ENCODE measurements around the gene BRINP3. TPM values are rescaled to one million over a fixed set of nuclear protein-coding genes. Genes with fewer than 3 reads are reported as not detected.

BRINP3 gene
- total RNA-seq, 1 experiment from 2014 or later = 0.28 TPM

DNA sequence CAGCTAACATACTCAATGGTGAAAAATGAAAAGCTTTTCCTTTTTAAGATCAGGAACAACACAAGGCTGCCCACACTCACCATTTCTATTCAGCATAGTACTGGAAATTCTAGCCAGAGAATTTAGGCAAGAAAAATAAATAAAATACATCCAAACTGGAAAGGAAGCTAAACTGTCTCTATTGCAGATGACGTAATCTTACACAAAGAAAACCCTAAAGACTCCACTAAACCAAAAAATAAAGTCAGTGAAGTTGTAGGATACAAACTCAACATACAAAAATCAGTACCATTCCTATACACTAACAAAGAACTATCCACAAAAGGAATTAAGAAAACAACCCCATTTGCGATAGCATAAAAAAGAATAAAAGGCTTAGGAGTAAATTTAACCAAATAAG, 181.2 kb downstream of the BRINP3 start (continued):
- no peak for TF ChIP-seq SP1 (CRISPR knock-in tag; conservative IDR thresholded peaks at IDR 0.05)
- TF ChIP-seq, protein P1, sequence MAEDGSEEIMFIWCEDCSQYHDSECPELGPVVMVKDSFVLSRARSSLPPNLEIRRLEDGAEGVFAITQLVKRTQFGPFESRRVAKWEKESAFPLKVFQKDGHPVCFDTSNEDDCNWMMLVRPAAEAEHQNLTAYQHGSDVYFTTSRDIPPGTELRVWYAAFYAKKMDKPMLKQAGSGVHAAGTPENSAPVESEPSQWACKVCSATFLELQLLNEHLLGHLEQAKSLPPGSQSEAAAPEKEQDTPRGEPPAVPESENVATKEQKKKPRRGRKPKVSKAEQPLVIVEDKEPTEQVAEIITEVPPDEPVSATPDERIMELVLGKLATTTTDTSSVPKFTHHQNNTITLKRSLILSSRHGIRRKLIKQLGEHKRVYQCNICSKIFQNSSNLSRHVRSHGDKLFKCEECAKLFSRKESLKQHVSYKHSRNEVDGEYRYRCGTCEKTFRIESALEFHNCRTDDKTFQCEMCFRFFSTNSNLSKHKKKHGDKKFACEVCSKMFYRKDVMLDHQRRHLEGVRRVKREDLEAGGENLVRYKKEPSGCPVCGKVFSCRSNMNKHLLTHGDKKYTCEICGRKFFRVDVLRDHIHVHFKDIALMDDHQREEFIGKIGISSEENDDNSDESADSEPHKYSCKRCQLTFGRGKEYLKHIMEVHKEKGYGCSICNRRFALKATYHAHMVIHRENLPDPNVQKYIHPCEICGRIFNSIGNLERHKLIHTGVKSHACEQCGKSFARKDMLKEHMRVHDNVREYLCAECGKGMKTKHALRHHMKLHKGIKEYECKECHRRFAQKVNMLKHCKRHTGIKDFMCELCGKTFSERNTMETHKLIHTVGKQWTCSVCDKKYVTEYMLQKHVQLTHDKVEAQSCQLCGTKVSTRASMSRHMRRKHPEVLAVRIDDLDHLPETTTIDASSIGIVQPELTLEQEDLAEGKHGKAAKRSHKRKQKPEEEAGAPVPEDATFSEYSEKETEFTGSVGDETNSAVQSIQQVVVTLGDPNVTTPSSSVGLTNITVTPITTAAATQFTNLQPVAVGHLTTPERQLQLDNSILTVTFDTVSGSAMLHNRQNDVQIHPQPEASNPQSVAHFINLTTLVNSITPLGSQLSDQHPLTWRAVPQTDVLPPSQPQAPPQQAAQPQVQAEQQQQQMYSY (CRISPR knock-in tag; IDR thresholded peaks at IDR 0.05) = no peak
- TF ChIP-seq, protein P2, sequence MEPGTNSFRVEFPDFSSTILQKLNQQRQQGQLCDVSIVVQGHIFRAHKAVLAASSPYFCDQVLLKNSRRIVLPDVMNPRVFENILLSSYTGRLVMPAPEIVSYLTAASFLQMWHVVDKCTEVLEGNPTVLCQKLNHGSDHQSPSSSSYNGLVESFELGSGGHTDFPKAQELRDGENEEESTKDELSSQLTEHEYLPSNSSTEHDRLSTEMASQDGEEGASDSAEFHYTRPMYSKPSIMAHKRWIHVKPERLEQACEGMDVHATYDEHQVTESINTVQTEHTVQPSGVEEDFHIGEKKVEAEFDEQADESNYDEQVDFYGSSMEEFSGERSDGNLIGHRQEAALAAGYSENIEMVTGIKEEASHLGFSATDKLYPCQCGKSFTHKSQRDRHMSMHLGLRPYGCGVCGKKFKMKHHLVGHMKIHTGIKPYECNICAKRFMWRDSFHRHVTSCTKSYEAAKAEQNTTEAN (CRISPR knock-in tag; IDR thresholded peaks at IDR 0.05) = no peak
- TF ChIP-seq, protein P3, sequence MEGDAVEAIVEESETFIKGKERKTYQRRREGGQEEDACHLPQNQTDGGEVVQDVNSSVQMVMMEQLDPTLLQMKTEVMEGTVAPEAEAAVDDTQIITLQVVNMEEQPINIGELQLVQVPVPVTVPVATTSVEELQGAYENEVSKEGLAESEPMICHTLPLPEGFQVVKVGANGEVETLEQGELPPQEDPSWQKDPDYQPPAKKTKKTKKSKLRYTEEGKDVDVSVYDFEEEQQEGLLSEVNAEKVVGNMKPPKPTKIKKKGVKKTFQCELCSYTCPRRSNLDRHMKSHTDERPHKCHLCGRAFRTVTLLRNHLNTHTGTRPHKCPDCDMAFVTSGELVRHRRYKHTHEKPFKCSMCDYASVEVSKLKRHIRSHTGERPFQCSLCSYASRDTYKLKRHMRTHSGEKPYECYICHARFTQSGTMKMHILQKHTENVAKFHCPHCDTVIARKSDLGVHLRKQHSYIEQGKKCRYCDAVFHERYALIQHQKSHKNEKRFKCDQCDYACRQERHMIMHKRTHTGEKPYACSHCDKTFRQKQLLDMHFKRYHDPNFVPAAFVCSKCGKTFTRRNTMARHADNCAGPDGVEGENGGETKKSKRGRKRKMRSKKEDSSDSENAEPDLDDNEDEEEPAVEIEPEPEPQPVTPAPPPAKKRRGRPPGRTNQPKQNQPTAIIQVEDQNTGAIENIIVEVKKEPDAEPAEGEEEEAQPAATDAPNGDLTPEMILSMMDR (IDR thresholded peaks at IDR 0.05) = no peak

DNA sequence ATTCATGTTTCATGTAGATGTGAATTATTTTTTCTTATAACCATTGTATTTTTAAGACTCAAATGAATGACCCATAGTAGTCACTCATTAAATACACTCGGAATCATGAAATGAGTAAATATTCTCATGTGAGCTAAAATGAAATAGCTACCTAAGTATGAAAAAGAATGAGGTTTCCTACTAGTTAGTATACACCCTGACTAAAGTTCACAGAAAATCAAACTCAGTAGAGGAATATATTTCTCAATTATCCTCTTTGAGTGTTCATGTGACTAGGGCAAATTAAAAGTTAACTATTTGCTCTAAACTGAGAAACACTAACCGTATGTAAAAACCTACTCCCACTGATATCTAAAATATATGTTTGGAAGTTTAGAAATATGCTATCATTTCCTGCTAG, 187.8 kb downstream of the BRINP3 start:
- Mint-ChIP-seq H3K36me3 (no peaks in the 10 kb centered on the region), H3K27me3 (ENCODE audit: low read depth) (no peaks in the 10 kb centered on the region), H3K4me1 (no peaks in the 10 kb centered on the region), H3K4me3 (no peak overlapping the region), H3K27ac (no peak overlapping the region), H3K9me3 (no peaks in the 10 kb centered on the region)
- ATAC-seq (no peak), DNase-seq (ENCODE audit: low spot score) (no peak)
- POLR2A ChIA-PET = no interaction called here
- CTCF ChIA-PET = no interaction called here
- TF ChIP-seq JUN (CRISPR knock-in tag; IDR thresholded peaks at IDR 0.05) (no peak), ZNF138 (CRISPR knock-in tag; conservative IDR thresholded peaks at IDR 0.05) (no peak), ZNF121 (CRISPR knock-in tag; IDR thresholded peaks at IDR 0.05) (no peak), KAT7 (CRISPR knock-in tag; IDR thresholded peaks at IDR 0.05; ENCODE audit: borderline replicate concordance) (no peak), HMGA2 (CRISPR knock-in tag; IDR thresholded peaks at IDR 0.05) (no peak), PRRX2 (CRISPR knock-in tag; IDR thresholded peaks at IDR 0.05) (no peak), ZBTB21 (CRISPR knock-in tag; IDR thresholded peaks at IDR 0.05; ENCODE audit: borderline replicate concordance) (no peak), TEAD4 (CRISPR knock-in tag; IDR thresholded peaks at IDR 0.05) (no peak), ZNF396 (CRISPR knock-in tag; IDR thresholded peaks at IDR 0.05; ENCODE audit: borderline replicate concordance) (no peak), FOXJ3 (CRISPR knock-in tag; IDR thresholded peaks at IDR 0.05; ENCODE audit: borderline replicate concordance) (no peak), CREM (CRISPR knock-in tag; IDR thresholded peaks at IDR 0.05) (no peak)
- TF ChIP-seq, protein P4, sequence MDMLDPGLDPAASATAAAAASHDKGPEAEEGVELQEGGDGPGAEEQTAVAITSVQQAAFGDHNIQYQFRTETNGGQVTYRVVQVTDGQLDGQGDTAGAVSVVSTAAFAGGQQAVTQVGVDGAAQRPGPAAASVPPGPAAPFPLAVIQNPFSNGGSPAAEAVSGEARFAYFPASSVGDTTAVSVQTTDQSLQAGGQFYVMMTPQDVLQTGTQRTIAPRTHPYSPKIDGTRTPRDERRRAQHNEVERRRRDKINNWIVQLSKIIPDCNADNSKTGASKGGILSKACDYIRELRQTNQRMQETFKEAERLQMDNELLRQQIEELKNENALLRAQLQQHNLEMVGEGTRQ (CRISPR knock-in tag; IDR thresholded peaks at IDR 0.05) = no peak
- TF ChIP-seq, protein P5, sequence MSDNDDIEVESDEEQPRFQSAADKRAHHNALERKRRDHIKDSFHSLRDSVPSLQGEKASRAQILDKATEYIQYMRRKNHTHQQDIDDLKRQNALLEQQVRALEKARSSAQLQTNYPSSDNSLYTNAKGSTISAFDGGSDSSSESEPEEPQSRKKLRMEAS (CRISPR knock-in tag; IDR thresholded peaks at IDR 0.05) = no peak
- TF ChIP-seq, protein P6, sequence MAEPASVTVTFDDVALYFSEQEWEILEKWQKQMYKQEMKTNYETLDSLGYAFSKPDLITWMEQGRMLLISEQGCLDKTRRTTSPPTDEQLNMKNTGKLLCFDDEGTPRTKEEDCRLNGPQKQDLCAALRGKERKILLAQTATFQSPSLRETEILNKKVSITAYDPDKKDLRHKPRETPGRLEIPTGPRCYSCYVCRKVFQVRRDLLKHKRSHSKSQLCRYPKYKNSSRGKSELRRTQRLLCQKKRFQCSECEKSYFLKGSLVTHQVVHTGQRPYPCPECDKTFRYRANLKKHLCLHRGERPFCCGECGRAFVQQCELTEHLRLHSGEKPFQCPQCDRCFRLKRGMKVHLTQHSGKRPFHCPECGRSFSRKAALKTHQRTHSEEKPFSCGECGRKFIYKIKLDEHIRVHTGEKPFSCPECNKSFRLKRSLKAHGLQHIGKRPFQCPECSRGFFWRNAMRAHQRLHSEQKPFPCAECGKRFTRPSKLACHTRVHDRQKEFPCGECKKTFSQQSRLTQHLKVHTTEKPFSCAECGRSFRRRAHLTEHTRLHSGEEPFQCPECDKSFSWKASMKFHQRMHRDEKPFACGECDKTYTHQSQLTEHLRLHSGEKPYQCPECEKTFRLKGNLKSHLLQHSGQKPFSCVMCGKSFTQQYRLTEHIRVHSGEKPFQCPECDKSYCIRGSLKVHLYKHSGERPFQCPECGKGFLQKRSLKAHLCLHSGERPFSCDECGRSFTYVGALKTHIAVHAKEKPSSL (CRISPR knock-in tag; conservative IDR thresholded peaks at IDR 0.05) = no peak
- TF ChIP-seq, protein P7, sequence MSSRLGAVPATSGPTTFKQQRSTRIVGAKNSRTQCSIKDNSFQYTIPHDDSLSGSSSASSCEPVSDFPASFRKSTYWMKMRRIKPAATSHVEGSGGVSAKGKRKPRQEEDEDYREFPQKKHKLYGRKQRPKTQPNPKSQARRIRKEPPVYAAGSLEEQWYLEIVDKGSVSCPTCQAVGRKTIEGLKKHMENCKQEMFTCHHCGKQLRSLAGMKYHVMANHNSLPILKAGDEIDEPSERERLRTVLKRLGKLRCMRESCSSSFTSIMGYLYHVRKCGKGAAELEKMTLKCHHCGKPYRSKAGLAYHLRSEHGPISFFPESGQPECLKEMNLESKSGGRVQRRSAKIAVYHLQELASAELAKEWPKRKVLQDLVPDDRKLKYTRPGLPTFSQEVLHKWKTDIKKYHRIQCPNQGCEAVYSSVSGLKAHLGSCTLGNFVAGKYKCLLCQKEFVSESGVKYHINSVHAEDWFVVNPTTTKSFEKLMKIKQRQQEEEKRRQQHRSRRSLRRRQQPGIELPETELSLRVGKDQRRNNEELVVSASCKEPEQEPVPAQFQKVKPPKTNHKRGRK (CRISPR knock-in tag; IDR thresholded peaks at IDR 0.05; ENCODE audit: borderline replicate concordance) = no peak
- TF ChIP-seq, protein P8, sequence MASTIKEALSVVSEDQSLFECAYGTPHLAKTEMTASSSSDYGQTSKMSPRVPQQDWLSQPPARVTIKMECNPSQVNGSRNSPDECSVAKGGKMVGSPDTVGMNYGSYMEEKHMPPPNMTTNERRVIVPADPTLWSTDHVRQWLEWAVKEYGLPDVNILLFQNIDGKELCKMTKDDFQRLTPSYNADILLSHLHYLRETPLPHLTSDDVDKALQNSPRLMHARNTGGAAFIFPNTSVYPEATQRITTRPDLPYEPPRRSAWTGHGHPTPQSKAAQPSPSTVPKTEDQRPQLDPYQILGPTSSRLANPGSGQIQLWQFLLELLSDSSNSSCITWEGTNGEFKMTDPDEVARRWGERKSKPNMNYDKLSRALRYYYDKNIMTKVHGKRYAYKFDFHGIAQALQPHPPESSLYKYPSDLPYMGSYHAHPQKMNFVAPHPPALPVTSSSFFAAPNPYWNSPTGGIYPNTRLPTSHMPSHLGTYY (CRISPR knock-in tag; IDR thresholded peaks at IDR 0.05) = no peak

All from WTC11 (cell line).